ENCODE results near the gene ESRP2.

Gene ESRP2

GRCh38 chr16:68263559-68264127, 27.7 kb upstream of the ESRP2 start:
- no peak for DNase-seq

DNA sequence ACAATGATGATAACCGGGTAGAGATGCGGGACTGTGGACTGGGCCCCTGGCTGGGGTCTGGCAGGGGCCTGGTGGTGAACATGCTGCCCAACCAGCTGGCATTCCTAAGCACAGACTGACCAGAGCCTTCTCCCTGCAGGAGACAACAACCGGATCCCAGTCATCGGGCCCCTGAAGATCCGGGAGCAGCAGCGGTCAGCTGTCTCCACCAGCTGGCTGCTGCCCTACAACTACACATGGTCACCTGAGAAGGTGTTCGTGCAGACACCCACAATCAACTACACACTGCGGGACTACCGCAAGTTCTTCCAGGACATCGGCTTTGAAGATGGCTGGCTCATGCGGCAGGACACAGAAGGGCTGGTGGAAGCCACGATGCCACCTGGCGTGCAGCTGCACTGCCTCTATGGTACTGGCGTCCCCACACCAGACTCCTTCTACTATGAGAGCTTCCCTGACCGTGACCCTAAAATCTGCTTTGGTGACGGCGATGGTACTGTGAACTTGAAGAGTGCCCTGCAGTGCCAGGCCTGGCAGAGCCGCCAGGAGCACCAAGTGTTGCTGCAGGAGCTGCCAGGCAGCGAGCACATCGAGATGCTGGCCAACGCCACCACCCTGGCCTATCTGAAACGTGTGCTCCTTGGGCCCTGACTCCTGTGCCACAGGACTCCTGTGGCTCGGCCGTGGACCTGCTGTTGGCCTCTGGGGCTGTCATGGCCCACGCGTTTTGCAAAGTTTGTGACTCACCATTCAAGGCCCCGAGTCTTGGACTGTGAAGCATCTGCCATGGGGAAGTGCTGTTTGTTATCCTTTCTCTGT, 23.3 kb upstream of the ESRP2 start:
- no peak for DNase-seq

GRCh38 chr16:68257906-68258800, 22.2 kb upstream of the ESRP2 start:
- no peak for DNase-seq

- DNase-seq, result no peak
Observed at GRCh38 chr16:68257251-68257905, 21.5 kb upstream of the ESRP2 start.

DNA sequence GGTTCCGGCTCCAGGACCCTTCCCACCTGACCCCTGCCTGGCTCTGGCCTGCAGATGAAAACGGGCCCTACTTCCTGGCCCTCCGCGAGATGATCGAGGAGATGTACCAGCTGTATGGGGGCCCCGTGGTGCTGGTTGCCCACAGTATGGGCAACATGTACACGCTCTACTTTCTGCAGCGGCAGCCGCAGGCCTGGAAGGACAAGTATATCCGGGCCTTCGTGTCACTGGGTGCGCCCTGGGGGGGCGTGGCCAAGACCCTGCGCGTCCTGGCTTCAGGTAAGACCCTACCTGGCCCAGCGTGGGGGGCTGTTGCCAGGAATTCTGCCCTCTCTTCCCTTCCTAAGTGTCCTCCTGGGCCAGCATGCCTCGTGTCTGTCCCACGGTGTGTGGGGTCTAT, 19.8 kb upstream of the ESRP2 start:
- DNase-seq, result no peak

DNA sequence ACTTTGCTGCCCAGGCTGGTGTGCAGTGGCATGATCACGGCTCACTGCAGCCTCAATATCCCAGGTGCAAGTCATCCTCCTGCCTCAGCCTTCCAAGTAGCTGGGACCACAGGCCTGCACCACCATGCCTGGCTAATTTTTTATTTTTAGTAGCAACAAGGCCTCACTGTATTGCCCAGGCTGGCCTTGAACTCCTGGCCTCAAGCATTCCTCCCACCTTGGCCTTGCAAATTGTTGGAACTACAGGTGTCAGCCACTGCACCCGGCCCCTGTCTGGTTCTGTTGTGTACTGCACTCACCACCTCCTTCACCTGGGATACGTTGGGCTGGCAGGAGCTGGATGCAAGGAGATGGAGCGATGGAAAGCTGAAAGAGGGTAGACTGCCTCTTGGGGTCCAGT, 17.8 kb upstream of the ESRP2 start:
- DNase-seq, result no peak

- DNase-seq, result no peak
Observed at GRCh38 chr16:68252383-68252782, 16.5 kb upstream of the ESRP2 start.

- DNase-seq, result no peak
Observed at GRCh38 chr16:68251832-68252231, 15.9 kb upstream of the ESRP2 start.

- no peak for DNase-seq
Observed at GRCh38 chr16:68250951-68251350, 15.0 kb upstream of the ESRP2 start.

DNA sequence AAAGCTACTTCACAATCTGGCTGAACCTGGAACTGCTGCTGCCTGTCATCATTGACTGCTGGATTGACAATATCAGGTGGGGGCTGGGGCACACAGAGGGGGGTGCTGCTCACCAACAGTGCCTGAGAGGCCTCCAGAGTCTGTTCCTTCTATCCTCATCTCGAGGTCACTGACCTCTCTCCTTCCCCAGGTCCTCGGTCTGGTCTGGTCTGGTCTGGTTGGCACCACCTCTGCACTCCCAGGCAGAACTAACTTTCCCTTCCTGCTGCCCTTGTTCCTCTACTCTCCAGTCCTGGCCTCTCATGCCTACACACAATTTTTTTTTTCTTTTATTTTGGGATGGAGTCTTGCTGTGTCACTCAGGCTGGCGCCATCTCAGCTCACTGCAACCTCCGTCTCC, 13.4 kb upstream of the ESRP2 start:
- no peak for DNase-seq

DNA sequence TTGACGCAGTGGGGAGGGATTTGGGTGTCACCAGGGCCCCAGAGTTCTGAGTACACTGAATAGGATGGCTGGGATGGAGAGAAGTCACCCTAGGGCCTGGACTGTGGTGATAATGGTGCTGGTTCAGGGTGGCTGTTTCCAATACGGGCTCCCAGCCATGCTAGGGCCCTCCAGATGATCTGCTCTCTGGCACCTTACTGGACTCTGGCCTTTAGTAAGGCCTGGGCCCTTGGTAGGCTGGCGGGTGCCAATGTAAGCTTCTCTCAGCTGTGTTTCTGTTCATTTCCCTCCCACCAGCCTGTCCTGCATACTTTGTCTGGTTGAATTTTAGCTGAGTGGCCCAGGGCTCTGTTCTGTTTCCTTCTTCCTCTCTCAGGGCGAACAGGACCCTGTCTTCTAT, 12.0 kb upstream of the ESRP2 start:
- DNase-seq, result no peak

DNA sequence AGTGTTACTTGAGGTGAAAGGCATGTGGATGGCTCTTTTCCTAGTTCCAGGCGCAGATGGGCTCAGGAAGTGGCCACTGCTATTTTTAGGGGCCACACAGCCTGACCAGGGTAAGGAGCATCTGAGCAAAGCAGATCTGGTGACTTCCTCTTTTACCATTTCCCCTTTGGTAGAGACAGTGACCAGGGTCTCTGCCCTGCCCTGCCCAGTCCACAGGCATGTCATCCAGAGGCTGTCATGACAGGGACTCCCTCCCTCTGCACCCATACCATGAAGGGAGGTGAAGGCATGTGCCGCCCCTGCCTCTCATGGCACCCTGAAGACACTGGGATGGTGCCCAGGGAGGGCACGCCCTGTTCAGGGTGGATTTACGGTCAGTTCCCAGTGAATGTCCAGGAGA, 11.5 kb upstream of the ESRP2 start:
- DNase-seq, result no peak

GRCh38 chr16:68246666-68247065, 10.7 kb upstream of the ESRP2 start:
- DNase-seq, result no peak

DNA sequence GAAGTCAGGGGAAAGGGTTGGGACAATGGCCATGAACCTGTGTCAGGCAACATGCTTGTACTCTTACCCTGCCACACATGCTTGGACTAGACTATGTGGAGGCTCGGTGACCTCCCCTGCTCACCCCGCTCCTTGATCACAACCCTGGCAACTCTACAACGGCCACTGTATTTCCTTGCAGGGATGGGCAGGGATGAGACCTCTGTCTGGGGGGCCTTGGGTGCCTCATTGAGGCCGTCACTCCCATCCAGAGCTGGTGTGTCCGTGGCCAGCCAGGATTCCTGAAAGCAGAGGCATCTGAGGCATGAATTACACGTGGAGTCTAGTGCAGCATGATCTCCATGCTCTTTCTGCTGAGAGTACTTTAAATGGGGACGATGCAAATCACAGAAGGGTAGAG, 10.2 kb upstream of the ESRP2 start:
- DNase-seq, result no peak

GRCh38 chr16:68244903-68245853, 9.3 kb upstream of the ESRP2 start, which contains the start of gene PLA2G15:
TSS of gene PLA2G15 (plus strand) at chr16:68245373. CDS start at chr16:68245427, 54 bp downstream.
- DNase-seq, result peak; percentile 96

DNA sequence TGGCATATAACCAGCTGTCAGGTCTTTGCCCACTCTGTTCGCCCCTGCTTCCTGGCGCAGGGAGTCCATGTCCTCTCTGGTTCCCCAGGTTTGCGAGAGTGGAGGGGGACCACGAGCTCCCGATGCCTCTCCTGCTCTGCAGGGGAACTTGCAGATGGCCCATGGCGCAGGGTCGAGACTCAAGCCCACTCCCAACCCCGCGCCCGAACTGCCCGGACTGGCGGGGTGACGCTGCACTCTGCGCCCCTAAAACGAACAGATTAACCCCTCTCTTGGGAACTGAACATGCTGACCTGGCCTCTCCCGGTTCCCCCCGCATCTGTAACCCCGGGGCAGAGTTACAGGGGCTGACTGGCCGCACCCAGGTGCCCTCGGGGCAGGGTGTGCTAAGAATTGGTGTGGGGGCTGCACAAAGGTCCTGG, 8.6 kb upstream of the ESRP2 start:
- no peak for DNase-seq

GRCh38 chr16:68242926-68243858, 7.3 kb upstream of the ESRP2 start:
- no peak for DNase-seq

DNA sequence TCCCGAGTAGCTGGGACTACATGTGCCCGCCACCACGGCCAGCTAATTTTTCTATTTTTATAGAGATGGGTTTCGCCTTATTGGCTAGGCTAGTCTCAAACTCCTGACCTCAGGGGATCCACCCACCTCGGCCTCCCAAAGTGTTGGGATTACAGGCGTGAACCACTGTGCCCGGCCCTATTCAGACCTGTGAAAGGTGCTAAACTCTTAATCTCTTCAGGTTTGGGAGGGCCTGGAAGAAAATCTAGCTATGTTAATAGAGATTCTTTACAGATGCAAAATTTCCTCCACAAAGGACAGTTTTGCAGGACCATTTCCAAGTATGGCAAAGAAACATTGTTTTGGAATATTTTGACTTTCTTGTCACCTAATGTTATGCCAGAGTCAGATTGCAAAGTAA, 6.2 kb upstream of the ESRP2 start:
- DNase-seq, result no peak

DNA sequence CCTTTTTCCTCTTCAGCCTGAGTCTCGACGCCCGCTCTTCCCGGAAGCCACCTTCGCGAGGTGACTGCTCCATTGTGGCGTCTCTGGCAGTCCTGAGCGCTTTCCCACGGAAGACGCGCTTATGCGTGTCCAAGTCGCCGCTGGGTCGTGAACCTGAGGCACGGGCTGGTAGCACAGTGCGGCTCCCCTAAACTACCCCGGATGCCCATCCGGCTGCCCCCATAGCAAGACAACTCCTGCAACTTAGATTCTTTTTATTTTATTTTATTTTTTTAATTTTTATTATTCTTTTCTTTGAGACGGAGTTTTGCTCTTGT, 2.1 kb upstream of the ESRP2 start:
- DNase-seq, result no peak

DNA sequence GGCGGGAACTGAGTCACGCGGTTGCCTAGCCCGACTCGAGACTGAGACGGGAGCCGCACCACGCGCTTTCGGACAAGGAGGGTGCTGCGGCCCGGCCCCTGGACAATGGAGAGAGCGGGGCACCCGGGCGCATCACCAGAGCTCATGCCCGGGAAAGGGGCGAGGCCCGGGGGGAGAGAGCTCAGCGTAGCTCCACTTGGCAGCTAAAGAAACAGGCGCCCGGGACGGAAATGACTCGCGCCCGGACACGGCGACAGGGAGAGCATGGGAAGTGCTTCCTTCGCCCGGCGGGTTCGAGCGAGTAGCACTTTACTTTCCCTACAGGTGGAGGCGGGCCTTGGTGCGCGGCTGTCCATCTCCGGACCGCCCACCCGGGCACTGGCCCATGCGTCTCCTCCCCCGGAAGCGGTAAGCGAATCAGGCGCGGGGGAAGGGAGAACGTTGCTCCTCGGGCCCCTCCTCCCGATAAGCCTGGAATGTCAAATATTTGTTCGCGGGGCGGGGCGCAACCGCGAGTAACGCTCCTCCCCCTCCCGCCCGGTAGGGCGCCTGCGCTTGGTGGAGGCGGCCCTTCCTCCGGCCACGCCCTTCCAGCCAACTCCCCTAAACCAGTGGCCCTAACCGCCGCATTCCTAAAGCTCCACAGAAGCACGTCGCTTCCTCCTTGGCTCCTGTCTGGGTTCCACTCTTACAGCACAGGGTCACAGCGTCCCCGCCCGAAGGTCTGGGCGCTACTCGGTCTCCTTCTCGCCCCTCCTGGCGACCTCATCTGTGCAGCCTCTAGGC, 1.5 kb upstream of the ESRP2 start:
- peak; percentile 89 for DNase-seq

All from CD4-positive, alpha-beta T cell treated with Interleukin-4 for 4 hours (primary cell).